HepG2 (cell line): ENCODE measurements around the gene ALDH3A2. TPM values are rescaled to one million over a fixed set of nuclear protein-coding genes. Genes with fewer than 3 reads are reported as not detected.
A peak's percentile ranks its signal among the peaks of the same experiment; 100 is the strongest.

Experiments used
- ATAC-seq: fragments of 200-7000 bp; cut with Tn5 transposase; 3 replicates; pipeline ENCODE4 v1.9.1; 2020; ENCODE audit warnings: mild to moderate bottlenecking, moderate library complexity
- BruUV-seq: library from RNA; stranded (reverse); fragments of 400-500 nt; replicated peaks from 2 replicates; lab custom pipeline; 2021; lab: Mats Ljungman, UMichigan
- CTCF ChIA-PET: fragments of 300-600 bp; formaldehyde crosslinking; extraction: SDS; loops from one replicate; lab custom pipeline; 2021; ENCODE audit warnings: low total read pairs, inconsistent platforms, low intra/inter-chr PET ratio; lab: Yijun Ruan, JAX
- POLR2A ChIA-PET: fragments of 350-600 bp; sonication (Branson Sonifier 250); formaldehyde crosslinking; loops from one replicate; lab custom pipeline; 2020; ENCODE audit warnings: antibody characterized with exemption, inconsistent platforms; lab: Yijun Ruan, JAX
- DNase-seq: peaks from one replicate; pipeline ENCODE4 v3.0.0-alpha.2; 2015; ENCODE audit warnings: low spot score
- FAIRE-seq: peaks from 3 replicates; lab custom pipeline; 2011; peaks lifted over from hg19 to GRCh38; lab: Jason Lieb, UNC
- H2AFZ ChIP-seq: one replicate; pipeline ENCODE4 v1.6.1; 2011; ENCODE audit warnings: low read length, inconsistent platforms
- H3K27ac ChIP-seq: fragments of 300-600 bp; 3 replicates; pipeline ENCODE4 v1.8.0; 2011; ENCODE audit warnings: mixed run types, mild to moderate bottlenecking, mixed read lengths, low read length, inconsistent platforms; ENCODE audit not compliant: insufficient read depth; ENCODE audit errors: extremely low read length
- H3K27me3 ChIP-seq, 2 experiments: fragments of 200-600 bp in 1 of 2; 2 replicates in 1 of 2; 3 replicates in 1 of 2; pipeline versions ENCODE4 v1.6.0 to v1.8.0; 2011; ENCODE audit warnings: low read length in 2 of 2, mild to moderate bottlenecking in 2 of 2, moderate library complexity in 2 of 2, inconsistent platforms in 1 of 2; ENCODE audit not compliant: insufficient read depth in 2 of 2, control insufficient read depth in 1 of 2
- H3K36me3 ChIP-seq, 2 experiments: fragments of 200-600 bp in 1 of 2; replicated peaks in 1 of 2; 2 replicates in 1 of 2; 3 replicates in 1 of 2; pipeline versions ENCODE4 v1.5.1 to v1.8.0; 2011; ENCODE audit warnings: low read length in 2 of 2, inconsistent platforms in 1 of 2; ENCODE audit not compliant: insufficient read depth in 2 of 2, control insufficient read depth in 1 of 2
- H3K4me1 ChIP-seq: 2 replicates; pipeline ENCODE4 v1.5.1; 2012; ENCODE audit warnings: low read length, inconsistent platforms; ENCODE audit not compliant: insufficient read depth
- H3K4me2 ChIP-seq: 2 replicates; pipeline ENCODE4 v1.6.0; 2011; ENCODE audit warnings: low read depth, low read length, inconsistent platforms
- H3K4me3 ChIP-seq, 3 experiments: fragments of 200-600 bp in 1 of 3; sonication (generic), shearing (Covaris generic) in 1 of 3; replicated peaks in 1 of 3; 2 replicates each; pipeline ENCODE4 v1.5.1; 2011 to 2016; ENCODE audit warnings: low read length in 3 of 3, inconsistent platforms in 2 of 3, low read depth in 2 of 3, mild to moderate bottlenecking in 2 of 3, control low read depth in 1 of 3, mixed read lengths in 1 of 3; ENCODE audit not compliant: insufficient read depth in 1 of 3
- H3K79me2 ChIP-seq: one replicate; pipeline ENCODE4 v1.6.1; 2011; ENCODE audit warnings: low read length, inconsistent platforms; ENCODE audit not compliant: insufficient read depth
- H3K9ac ChIP-seq: 2 replicates; pipeline ENCODE4 v1.6.0; 2011; ENCODE audit warnings: mild to moderate bottlenecking, low read depth, low read length, inconsistent platforms; ENCODE audit not compliant: insufficient read depth
- H3K9me3 ChIP-seq: 2 replicates; pipeline ENCODE4 v1.5.1; 2012; ENCODE audit warnings: mild to moderate bottlenecking, low read length
- H4K20me1 ChIP-seq: 2 replicates; pipeline ENCODE4 v1.6.0; 2011; ENCODE audit warnings: inconsistent platforms, mild to moderate bottlenecking, low read length, moderate library complexity; ENCODE audit not compliant: insufficient read depth
- HNF4A ChIP-seq: sonication (generic); formaldehyde crosslinking; IDR thresholded peaks from 2 replicates; pipeline ENCODE4 v1.4.0; 2020; ENCODE audit warnings: missing genetic modification reagents
- LCORL ChIP-seq, 2 experiments: fragments of 450-650 bp in 1 of 2; sonication (generic) in 1 of 2; formaldehyde crosslinking in 1 of 2; IDR thresholded peaks; 2 replicates each; pipeline versions ENCODE4 v1.5.0 to v1.6.1; 2017 to 2020; ENCODE audit warnings: antibody characterized with exemption in 1 of 2, missing genetic modification reagents in 1 of 2
- MAX ChIP-seq: IDR thresholded peaks from 2 replicates; pipeline ENCODE4 v1.6.1; 2012; ENCODE audit warnings: inconsistent platforms
- MAZ ChIP-seq, 2 experiments: sonication (generic) in 1 of 2; formaldehyde crosslinking in 1 of 2; IDR thresholded peaks; 2 replicates each; pipeline versions ENCODE4 v1.5.0 to v1.6.1; 2012 to 2020; ENCODE audit warnings: low read depth in 2 of 2, mild to moderate bottlenecking in 2 of 2, borderline replicate concordance in 1 of 2, improper control_type of control experiment in 1 of 2, low read length in 1 of 2, missing genetic modification reagents in 1 of 2, moderate library complexity in 1 of 2
- MTA1 ChIP-seq: sonication (generic); formaldehyde crosslinking; IDR thresholded peaks from 2 replicates; pipeline ENCODE4 v1.4.0; 2020; ENCODE audit warnings: missing genetic modification reagents, mild to moderate bottlenecking, borderline replicate concordance
- NR2F6 ChIP-seq, 2 experiments: IDR thresholded peaks; 2 replicates each; pipeline ENCODE4 v1.6.1; 2016; ENCODE audit warnings: antibody characterized with exemption in 1 of 2, mild to moderate bottlenecking in 1 of 2
- TBX2 ChIP-seq: sonication (generic); formaldehyde crosslinking; IDR thresholded peaks from 2 replicates; pipeline ENCODE4 v1.5.0; 2020; ENCODE audit warnings: missing genetic modification reagents, mild to moderate bottlenecking, borderline replicate concordance
- TFAP4 ChIP-seq: sonication (generic); IDR thresholded peaks from 2 replicates; pipeline ENCODE4 v1.6.1; 2016; ENCODE audit warnings: low read depth, borderline replicate concordance
- ZC3H4 ChIP-seq: sonication (generic); formaldehyde crosslinking; IDR thresholded peaks from 2 replicates; pipeline ENCODE4 v1.4.0; 2020; ENCODE audit warnings: missing genetic modification reagents, borderline replicate concordance
- ZFP91 ChIP-seq: sonication (generic); formaldehyde crosslinking; IDR thresholded peaks from 2 replicates; pipeline ENCODE4 v1.9.0; 2022; ENCODE audit warnings: missing genetic modification reagents, mild to moderate bottlenecking, borderline replicate concordance
- ZFX ChIP-seq: sonication (generic); formaldehyde crosslinking; IDR thresholded peaks from 2 replicates; pipeline ENCODE4 v1.4.0; 2020; ENCODE audit warnings: mild to moderate bottlenecking, low read depth, missing genetic modification reagents, moderate library complexity
- ZNF30 ChIP-seq: sonication (generic); formaldehyde crosslinking; IDR thresholded peaks from 2 replicates; pipeline ENCODE4 v1.5.0; 2020; ENCODE audit warnings: mild to moderate bottlenecking, missing genetic modification reagents
- ZNF430 ChIP-seq: sonication (generic); formaldehyde crosslinking; IDR thresholded peaks from 2 replicates; pipeline ENCODE4 v1.9.0; 2021; ENCODE audit warnings: mild to moderate bottlenecking, missing genetic modification reagents
- ZNF788 ChIP-seq: sonication (generic); formaldehyde crosslinking; IDR thresholded peaks from 2 replicates; pipeline ENCODE4 v1.5.0; 2020; ENCODE audit warnings: mild to moderate bottlenecking, missing genetic modification reagents, borderline replicate concordance
- ZSCAN12 ChIP-seq: sonication (generic); formaldehyde crosslinking; IDR thresholded peaks from 2 replicates; pipeline ENCODE4 v1.9.0; 2021; ENCODE audit warnings: mild to moderate bottlenecking, missing genetic modification reagents
- ZSCAN31 ChIP-seq: sonication (generic); formaldehyde crosslinking; IDR thresholded peaks from 2 replicates; pipeline ENCODE4 v1.5.0; 2020; ENCODE audit warnings: low read depth, mild to moderate bottlenecking, missing genetic modification reagents
- whole genome bisulfite sequencing: methylation state at CpG from one replicate; pipeline ENCODE4 v1.1.6; 2017; ENCODE audit warnings: low lambda C conversion rate; 5-methylcytosine and 5-hydroxymethylcytosine counted together
- in situ Hi-C: cut with HindIII; loops from 2 replicates; pipeline ENCODE4 v1.10.0; 2017; ENCODE audit warnings: low pct_unique_long_range_greater_than_20kb; ENCODE audit not compliant: extremely low pct_ligation_motif_present
- intact Hi-C: fragments of 100-400 bp; cut with micrococcal nuclease; formaldehyde crosslinking; loops from one replicate; pipeline ENCODE4 v1.10.0; 2022; ENCODE audit not compliant: unreplicated experiment
- polyA plus RNA-seq, 8 experiments: library from polyadenylated mRNA; depleted of rRNA in 3 of 8; stranded (reverse) in 7 of 8; unstranded in 1 of 8; fragments of >200 nt; fragmentation: Illumina TruSeq in 4 of 8; extraction: Trizol in 4 of 8; gene quantifications; 2 replicates each; pipeline versions ENCODE4 v1.2.1 to v1.2.3, GENCODE V29; 2011 to 2016; ENCODE audit warnings: low read depth in 4 of 8, missing spikeins in 1 of 8, mixed read lengths in 1 of 8; ENCODE audit not compliant: insufficient read depth in 1 of 8
- total RNA-seq, 5 experiments: library from RNA; depleted of rRNA; stranded (reverse); fragments of >200 nt; fragmentation: Illumina TruSeq; extraction: Trizol; gene quantifications; 2 replicates each; pipeline ENCODE4 v1.2.3, GENCODE V29; 2016; ENCODE audit warnings: low read depth in 1 of 5
- TF ChIP-seq, protein P1 (sequence below): sonication (generic); formaldehyde crosslinking; conservative IDR thresholded peaks from 2 replicates; pipeline ENCODE4 v1.8.1; 2023; ENCODE audit warnings: missing genetic modification reagents

ALDH3A2 gene
- total and polyA plus RNA-seq, 2 of the 13 experiments (the other 11 are each of a cell fraction or from before 2014, with no cell fraction given): 80.8 to 180 TPM

- POLR2A ChIA-PET: interaction anchor here (1.0 to 2.6 kb wide), 10 partner anchors 10 to 186 kb away, joined by 3 to 17 read pairs (median 4); partner anchors contain the start of genes ALDH3A2 and SLC47A1
- Histone ChIP-seq H3K9me3 (no peaks in the 10 kb centered on the region), H3K27me3 (peaks cover 0 to 4% of the 10 kb centered on the region in 2 experiments; a peak in 2 of 5 replicates), H3K4me2 (peak overlapping the region; percentile 49), H3K27ac (no peak overlapping the region), H3K79me2 (no peaks in the 10 kb centered on the region), H3K9ac (no peak overlapping the region), H3K4me1 (peaks cover 71% of the 10 kb centered on the region), H4K20me1 (no peaks in the 10 kb centered on the region), H2AFZ (no peak overlapping the region), H3K4me3 (peak overlapping the region in 1 of 3 experiments; percentile 10; a peak in 1 of 6 replicates), H3K36me3 (no peaks in the 10 kb centered on the region)
- DNase-seq: no peak
- CTCF ChIA-PET: interaction anchor here (1.3 kb wide), 1 partner anchor 204 kb away, joined by 4 read pairs; no protein-coding TSS in a partner anchor
- intact Hi-C loops: loop anchor here (1.0 to 5.0 kb wide), 3 partner anchors 44 to 204 kb away; no protein-coding TSS in a partner anchor
- FAIRE-seq: no peak
- BruUV-seq: no TSS peak
- WGBS: 20% methylated on average over 4 of the region's 12 CpGs
- in situ Hi-C loops: loop anchor here (25.0 kb wide), 1 partner anchor 206 kb away; no protein-coding TSS in a partner anchor
- ATAC-seq: peak; percentile 38
- peak; percentile 57; the same call in 1 of the 2 replicates for TF ChIP-seq TFAP4
- TF ChIP-seq HNF4A (CRISPR knock-in tag): peak; percentile 62
- TF ChIP-seq, protein P1, sequence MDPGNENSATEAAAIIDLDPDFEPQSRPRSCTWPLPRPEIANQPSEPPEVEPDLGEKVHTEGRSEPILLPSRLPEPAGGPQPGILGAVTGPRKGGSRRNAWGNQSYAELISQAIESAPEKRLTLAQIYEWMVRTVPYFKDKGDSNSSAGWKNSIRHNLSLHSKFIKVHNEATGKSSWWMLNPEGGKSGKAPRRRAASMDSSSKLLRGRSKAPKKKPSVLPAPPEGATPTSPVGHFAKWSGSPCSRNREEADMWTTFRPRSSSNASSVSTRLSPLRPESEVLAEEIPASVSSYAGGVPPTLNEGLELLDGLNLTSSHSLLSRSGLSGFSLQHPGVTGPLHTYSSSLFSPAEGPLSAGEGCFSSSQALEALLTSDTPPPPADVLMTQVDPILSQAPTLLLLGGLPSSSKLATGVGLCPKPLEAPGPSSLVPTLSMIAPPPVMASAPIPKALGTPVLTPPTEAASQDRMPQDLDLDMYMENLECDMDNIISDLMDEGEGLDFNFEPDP (CRISPR knock-in tag): 0 out of 2 replicates have a peak, but pooled peaks have one; percentile 32
- no peak for TF ChIP-seq ZSCAN12 (CRISPR knock-in tag)
- peak; percentile 56 for TF ChIP-seq TBX2 (CRISPR knock-in tag)
- TF ChIP-seq LCORL (IDR thresholded peaks at IDR 0.05): no peak
- 0 out of 2 replicates have a peak, but pooled peaks have one; percentile 29 for TF ChIP-seq LCORL (CRISPR knock-in tag; IDR thresholded peaks at IDR 0.05)
- TF ChIP-seq MTA1 (CRISPR knock-in tag): 0 out of 2 replicates have a peak, but pooled peaks have one; percentile 32
- TF ChIP-seq ZNF430 (CRISPR knock-in tag): no peak
- TF ChIP-seq MAZ (IDR thresholded peaks at IDR 0.05; ENCODE audit: borderline replicate concordance, low read depth, low read length): no peak
- 0 out of 2 replicates have a peak, but pooled peaks have one; percentile 26 for TF ChIP-seq MAZ (CRISPR knock-in tag; IDR thresholded peaks at IDR 0.05; ENCODE audit: low read depth)
- no peak for TF ChIP-seq ZC3H4 (CRISPR knock-in tag)
- peak; percentile 17; the same call in 1 of the 2 replicates for TF ChIP-seq ZNF788 (CRISPR knock-in tag)
- TF ChIP-seq ZNF30: no peak
- peak; percentile 53; the same call in 1 of the 2 replicates for TF ChIP-seq ZFX (CRISPR knock-in tag)
- 0 out of 2 replicates have a peak, but pooled peaks have one; percentile 22 for TF ChIP-seq ZFP91
- 0 out of 2 replicates have a peak, but pooled peaks have one; percentile 32 for TF ChIP-seq ZSCAN31 (CRISPR knock-in tag)
- 0 out of 2 replicates have a peak, but pooled peaks have one; percentile 7 for TF ChIP-seq NR2F6 (IDR thresholded peaks at IDR 0.05)
- TF ChIP-seq NR2F6 (CRISPR knock-in tag; IDR thresholded peaks at IDR 0.05): no peak
- 0 out of 2 replicates have a peak, but pooled peaks have one; percentile 12 for TF ChIP-seq MAX
Observed at GRCh38 chr17:19718041-19718612, 69.6 kb downstream of the ALDH3A2 start.
